GM12878 (cell line): ENCODE data around the gene MVK.

Source experiments
- BHLHE40 ChIP-seq, 2 experiments: fragments of 450-650 bp in 1 of 2; IDR thresholded peaks; 2 replicates each; pipeline ENCODE4 v1.6.1; 2011 to 2017; ENCODE audit warnings: low read depth in 2 of 2, borderline replicate concordance in 1 of 2, improper control_type of control experiment in 1 of 2, low read length in 1 of 2, mild to moderate bottlenecking in 1 of 2
- CTCF ChIP-seq, 3 experiments: IDR thresholded peaks in 2 of 3; conservative IDR thresholded peaks in 1 of 3; 2 replicates each; pipeline ENCODE4 v1.5.1; 2011; ENCODE audit warnings: low read depth in 3 of 3, low read length in 3 of 3, mild to moderate bottlenecking in 3 of 3, control low read depth in 2 of 3, moderate library complexity in 2 of 3, inconsistent platforms in 1 of 3, mixed read lengths in 1 of 3; ENCODE audit not compliant: control insufficient read depth in 2 of 3, insufficient read depth in 1 of 3; ENCODE audit errors: extremely low read depth in 1 of 3
- EP300 ChIP-seq, 2 experiments: fragments of 150-350 bp in 1 of 2; IDR thresholded peaks; 2 replicates each; pipeline ENCODE4 v1.6.1; 2011 to 2012; ENCODE audit warnings: low read depth in 2 of 2, low read length in 2 of 2, borderline replicate concordance in 1 of 2, improper control_type of control experiment in 1 of 2, inconsistent platforms in 1 of 2; ENCODE audit not compliant: control insufficient read depth in 1 of 2
- EZH2 ChIP-seq: IDR thresholded peaks from 2 replicates; pipeline ENCODE4 v1.6.1; 2012; ENCODE audit warnings: low read depth, mild to moderate bottlenecking, control low read depth, inconsistent platforms, low read length, borderline replicate concordance; ENCODE audit not compliant: control insufficient read depth
- HDAC2 ChIP-seq: fragments of 200-600 bp; sonication (generic); IDR thresholded peaks from 2 replicates; pipeline ENCODE4 v1.6.1; 2017
- MYC ChIP-seq: IDR thresholded peaks from 2 replicates; pipeline ENCODE4 v1.6.1; 2011; ENCODE audit warnings: mild to moderate bottlenecking, low read length, moderate library complexity, inconsistent platforms; ENCODE audit not compliant: insufficient read depth, insufficient replicate concordance, insufficient read length, severe bottlenecking
- SIX5 ChIP-seq: IDR thresholded peaks from 2 replicates; pipeline ENCODE4 v1.6.1; 2011; ENCODE audit warnings: mild to moderate bottlenecking, low read depth, low read length, moderate library complexity; ENCODE audit not compliant: severe bottlenecking
- TAF1 ChIP-seq: IDR thresholded peaks from 2 replicates; pipeline ENCODE4 v1.6.1; 2011; ENCODE audit warnings: mild to moderate bottlenecking, low read depth, low read length, borderline replicate concordance
- USF1 ChIP-seq: IDR thresholded peaks from 2 replicates; pipeline ENCODE4 v1.6.1; 2011; ENCODE audit warnings: borderline replicate concordance, low read depth, mild to moderate bottlenecking, moderate library complexity, mixed read lengths, low read length; ENCODE audit not compliant: insufficient read depth; ENCODE audit errors: extremely low read length
- ZBTB33 ChIP-seq: fragments of 450-650 bp; IDR thresholded peaks from 2 replicates; pipeline ENCODE4 v1.6.1; 2017; ENCODE audit warnings: mild to moderate bottlenecking

DNA sequence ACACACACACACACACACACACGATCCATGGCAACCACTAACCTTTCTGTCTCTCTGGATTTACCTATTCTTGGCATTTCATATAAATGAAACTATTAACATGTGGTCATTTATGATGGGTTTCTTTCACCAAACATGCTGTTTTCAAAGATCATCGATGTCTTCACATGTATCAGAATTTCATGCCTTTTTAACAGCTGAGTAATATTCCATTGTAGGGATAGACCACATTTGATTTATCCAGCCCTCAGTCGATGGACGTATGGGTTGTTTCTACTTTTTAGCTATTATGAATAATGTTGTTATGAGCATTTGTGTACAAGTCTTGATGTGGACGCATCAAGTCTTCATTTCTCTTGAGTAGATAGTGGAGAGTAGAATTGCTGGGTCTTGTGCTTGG lies 56.5 kb downstream of the MVK start:
- TF ChIP-seq HDAC2: no peak
- TF ChIP-seq SIX5: no peak
- no peak for TF ChIP-seq TAF1
- TF ChIP-seq CTCF (IDR thresholded peaks at IDR 0.05 in 2 of 3, conservative IDR thresholded peaks at IDR 0.05 in 1 of 3; ENCODE audit: control insufficient read depth in 2 of 3, extremely low read depth in 1 of 3, insufficient read depth in 1 of 3, low read depth in 3 of 3, low read length in 3 of 3): no peak
- TF ChIP-seq USF1: no peak
- TF ChIP-seq EZH2: no peak
- no peak for TF ChIP-seq ZBTB33
- TF ChIP-seq MYC: no peak
- no peak for TF ChIP-seq EP300 (IDR thresholded peaks at IDR 0.05; ENCODE audit: borderline replicate concordance in 1 of 2, control insufficient read depth in 1 of 2, low read depth in 2 of 2, low read length in 2 of 2)
- no peak for TF ChIP-seq BHLHE40 (IDR thresholded peaks at IDR 0.05; ENCODE audit: borderline replicate concordance in 1 of 2, low read depth in 2 of 2, low read length in 1 of 2)
